ENCODE data around the gene ZCCHC14. TPM values are rescaled to one million over a fixed set of nuclear protein-coding genes. Genes with fewer than 3 reads are reported as not detected.

ZCCHC14 gene
- total and polyA plus RNA-seq, 2 of the 13 experiments (the other 11 are each of a cell fraction or from before 2014, with no cell fraction given) = 12.4 to 12.5 TPM

GRCh38 chr16:87538160-87538559 lies 45.3 kb upstream of the ZCCHC14 start:
- H4K20me1 ChIP-seq (ENCODE audit: insufficient read depth, low read length) = no peaks in the 10 kb centered on the region
- H3K79me2 ChIP-seq (ENCODE audit: insufficient read depth, low read length) = no peaks in the 10 kb centered on the region
- CTCF ChIA-PET (ENCODE audit: low intra/inter-chr PET ratio, low total read pairs) = no interaction called here
- TF ChIP-seq ZNF235 (CRISPR knock-in tag; IDR thresholded peaks at IDR 0.05; ENCODE audit: borderline replicate concordance) = no peak
- no peak for TF ChIP-seq KDM5A (IDR thresholded peaks at IDR 0.05; ENCODE audit: borderline replicate concordance, low read length)
- no peak for TF ChIP-seq GMEB1 (CRISPR knock-in tag; IDR thresholded peaks at IDR 0.05; ENCODE audit: borderline replicate concordance)
- no peak for TF ChIP-seq BRD4 (CRISPR knock-in tag; IDR thresholded peaks at IDR 0.05)
- 0 out of 2 replicates have a peak, but pooled peaks have one; percentile 8 for TF ChIP-seq YEATS4 (CRISPR knock-in tag; IDR thresholded peaks at IDR 0.05; ENCODE audit: borderline replicate concordance)
- peak in 1 of 2 experiments; percentile 38; a peak in 1 of 4 replicates for TF ChIP-seq HMGXB4 (CRISPR knock-in tag; IDR thresholded peaks at IDR 0.05; ENCODE audit: borderline replicate concordance in 1 of 2, low read depth in 1 of 2)
- no peak for TF ChIP-seq SOX6 (IDR thresholded peaks at IDR 0.05)
- TF ChIP-seq SOX6 (CRISPR knock-in tag; IDR thresholded peaks at IDR 0.05) = 0 out of 2 replicates have a peak, but pooled peaks have one; percentile 1
- POLR2A ChIA-PET = interaction anchor here (1.2 to 2.0 kb wide), 5 partner anchors 9 to 47 kb away, joined by 3 to 11 read pairs (median 3); no protein-coding TSS in a partner anchor
- H3K9me3 ChIP-seq (ENCODE audit: low read length) = peaks cover 21% of the 10 kb centered on the region
- FAIRE-seq (no peak), DNase-seq (ENCODE audit: low spot score) (no peak), ATAC-seq (no peak)
- in situ Hi-C loops (cut with HindIII; ENCODE audit: extremely low pct_ligation_motif_present, low pct_unique_long_range_greater_than_20kb) = no loop called here
- peaks cover 7 to 31% of the 10 kb centered on the region in 2 experiments for H3K27me3 ChIP-seq (ENCODE audit: control insufficient read depth in 1 of 2, insufficient read depth in 2 of 2, low read length in 2 of 2)
- peaks cover 79% of the 10 kb centered on the region for H3K4me1 ChIP-seq (ENCODE audit: insufficient read depth, low read length)
- H3K4me3 ChIP-seq (replicated peaks in 1 of 3; ENCODE audit: insufficient read depth in 1 of 3, low read depth in 2 of 3, low read length in 3 of 3) = peak overlapping the region in 2 of 3 experiments; percentile 17 to 41; a peak in 2 of 6 replicates
- BruUV-seq (replicated peaks) = no TSS peak
- 58% methylated on average over 4 of the region's 4 CpGs for WGBS (ENCODE audit: low lambda C conversion rate)
- no peaks in the 10 kb centered on the region for H3K36me3 ChIP-seq (replicated peaks in 1 of 2; ENCODE audit: control insufficient read depth in 1 of 2, insufficient read depth in 2 of 2, low read length in 2 of 2)
- intact Hi-C loops (cut with micrococcal nuclease; ENCODE audit: unreplicated experiment) = no loop called here
- H2AFZ ChIP-seq (ENCODE audit: low read length) = peak overlapping the region; percentile 22
- H3K9ac ChIP-seq (ENCODE audit: insufficient read depth, low read depth, low read length) = peak overlapping the region; percentile 27; the same call in 1 of the 2 replicates
- peak overlapping the region; percentile 68 for H3K4me2 ChIP-seq (ENCODE audit: low read depth, low read length)
- H3K27ac ChIP-seq (ENCODE audit: extremely low read length, insufficient read depth, low read length) = peak overlapping the region; percentile 5

Data from HepG2 (cell line).